H54 (cell line): ENCODE results near the gene NT5C1A.

Experiments
- DNase-seq: peaks from one replicate; pipeline ENCODE4 v3.0.0; 2011; ENCODE audit warnings: low spot score, mixed read lengths; ENCODE audit not compliant: insufficient read length
- FAIRE-seq: peaks from 3 replicates; lab custom pipeline; 2011; peaks lifted over from hg19 to GRCh38; lab: Jason Lieb, UNC
- POLR2A ChIP-seq: IDR thresholded peaks from 2 replicates; pipeline ENCODE4 v1.6.1; 2011; ENCODE audit warnings: low read depth, mild to moderate bottlenecking, low read length

NT5C1A gene

GRCh38 chr1:39609618-39610331, 62.1 kb downstream of the NT5C1A start:
- FAIRE-seq = no peak
- no peak for DNase-seq
- TF ChIP-seq POLR2A = no peak
